K562 (cell line): ENCODE data around the gene MLLT1. TPM values are rescaled to one million over a fixed set of nuclear protein-coding genes. Genes with fewer than 3 reads are reported as not detected.

Experiments
- ATAC-seq: fragments of 200-7000 bp; cut with Tn5 transposase; 3 replicates; pipeline ENCODE4 v1.9.1; 2020; ENCODE audit warnings: moderate library complexity
- BruUV-seq: library from RNA; stranded (reverse); fragments of 400-500 nt; replicated peaks from 2 replicates; lab custom pipeline; 2021; lab: Mats Ljungman, UMichigan
- CTCF ChIA-PET: fragments of 300-600 bp; formaldehyde crosslinking; extraction: SDS; loops from one replicate; lab custom pipeline; 2021; ENCODE audit warnings: low intra/inter-chr PET ratio; lab: Yijun Ruan, JAX
- POLR2A ChIA-PET: fragments of 300-600, 350-650 bp; sonication (Branson Sonifier 250); formaldehyde crosslinking; extraction: SDS; loops from one replicate; lab custom pipeline; 2021; ENCODE audit warnings: antibody characterized with exemption, inconsistent platforms; lab: Yijun Ruan, JAX
- DNase-seq, 4 experiments: peaks; one replicate each; pipeline versions ENCODE4 v3.0.0 to v3.0.0-alpha.2; 2011 to 2018; ENCODE audit warnings: low spot score in 3 of 4, mixed read lengths in 3 of 4; ENCODE audit errors: extremely low read depth in 1 of 4
- FAIRE-seq: peaks from 2 replicates; lab custom pipeline; 2011; peaks lifted over from hg19 to GRCh38; lab: Jason Lieb, UNC
- H2AFZ ChIP-seq: 2 replicates; pipeline ENCODE4 v1.6.0; 2011; ENCODE audit warnings: low read depth, low read length, control low read depth, inconsistent platforms
- H3K27ac ChIP-seq: fragments of 200-600 bp; 3 replicates; pipeline ENCODE4 v1.8.0; 2011; ENCODE audit warnings: low read depth, mild to moderate bottlenecking, control low read depth, inconsistent platforms, low read length, moderate library complexity, mixed read lengths; ENCODE audit errors: extremely low read depth
- H3K27me3 ChIP-seq, 2 experiments: fragments of 300-600 bp in 1 of 2; 2 replicates in 1 of 2; 3 replicates in 1 of 2; pipeline versions ENCODE4 v1.6.0 to v1.8.0; 2011; ENCODE audit warnings: inconsistent platforms in 2 of 2, low read length in 2 of 2, mild to moderate bottlenecking in 1 of 2, mixed read lengths in 1 of 2, moderate library complexity in 1 of 2; ENCODE audit not compliant: control insufficient read depth in 2 of 2, insufficient read depth in 2 of 2
- H3K36me3 ChIP-seq: fragments of 300-600 bp; 3 replicates; pipeline ENCODE4 v1.8.0; 2011; ENCODE audit warnings: mild to moderate bottlenecking, low read length, inconsistent platforms; ENCODE audit not compliant: control insufficient read depth, insufficient read depth
- H3K4me1 ChIP-seq, 2 experiments: fragments of 200-600 bp in 1 of 2; replicated peaks in 1 of 2; 2 replicates in 1 of 2; 3 replicates in 1 of 2; pipeline versions ENCODE4 v1.5.1 to v1.8.0; 2011; ENCODE audit warnings: inconsistent platforms in 2 of 2, low read length in 2 of 2, mild to moderate bottlenecking in 1 of 2, mixed read lengths in 1 of 2, moderate library complexity in 1 of 2; ENCODE audit not compliant: control insufficient read depth in 2 of 2, insufficient read depth in 2 of 2
- H3K4me2 ChIP-seq: 2 replicates; pipeline ENCODE4 v1.6.1; 2011; ENCODE audit warnings: low read length, control low read depth, inconsistent platforms, mixed read lengths; ENCODE audit not compliant: insufficient read depth
- H3K4me3 ChIP-seq: fragments of 200-600 bp; sonication (generic), shearing (Covaris generic); 2 replicates; pipeline ENCODE4 v1.5.1; 2016; ENCODE audit warnings: control low read depth, inconsistent platforms
- H3K79me2 ChIP-seq: fragments of 200-600 bp; 3 replicates; pipeline ENCODE4 v1.8.0; 2011; ENCODE audit warnings: low read length, inconsistent platforms; ENCODE audit not compliant: control insufficient read depth, insufficient read depth
- H3K9ac ChIP-seq, 2 experiments: 2 replicates each; pipeline versions ENCODE4 v1.6.0 to v1.6.1; 2011; ENCODE audit warnings: low read depth in 2 of 2, low read length in 2 of 2, control low read depth in 1 of 2, inconsistent platforms in 1 of 2, mild to moderate bottlenecking in 1 of 2, mixed read lengths in 1 of 2; ENCODE audit not compliant: insufficient read depth in 1 of 2
- H3K9me1 ChIP-seq: one replicate; pipeline ENCODE4 v1.6.0; 2011; ENCODE audit warnings: inconsistent platforms, mild to moderate bottlenecking, low read length, moderate library complexity; ENCODE audit not compliant: control insufficient read depth, insufficient read depth
- H3K9me3 ChIP-seq: replicated peaks from 2 replicates; pipeline ENCODE4 v1.5.1; 2011; ENCODE audit warnings: low read depth, low read length, inconsistent platforms; ENCODE audit not compliant: control insufficient read depth, insufficient read depth
- H4K20me1 ChIP-seq: replicated peaks from 2 replicates; pipeline ENCODE4 v1.6.1; 2011; ENCODE audit warnings: low read length, inconsistent platforms, mixed read lengths; ENCODE audit not compliant: control insufficient read depth, insufficient read depth
- CHD1 ChIP-seq: fragments of 200-600 bp; sonication (generic); IDR thresholded peaks from one replicate; pipeline ENCODE4 v1.6.1; 2012; ENCODE audit warnings: mild to moderate bottlenecking, moderate library complexity, low read length, inconsistent platforms
- ETV6 ChIP-seq, 3 experiments: fragments of 150-350 bp in 1 of 3; sonication (generic) in 1 of 3; formaldehyde crosslinking in 1 of 3; IDR thresholded peaks; 2 replicates each; pipeline versions ENCODE4 v1.6.1 to v1.8.0; 2014 to 2022; ENCODE audit warnings: borderline replicate concordance in 2 of 3, low read depth in 2 of 3, antibody characterized with exemption in 1 of 3, low read length in 1 of 3, mild to moderate bottlenecking in 1 of 3, missing genetic modification reagents in 1 of 3
- IRF1 ChIP-seq: sonication (generic); formaldehyde crosslinking; IDR thresholded peaks from 2 replicates; pipeline ENCODE4 v1.8.0; 2022; ENCODE audit warnings: missing genetic modification reagents, mild to moderate bottlenecking, borderline replicate concordance
- YY1 ChIP-seq, 3 experiments: IDR thresholded peaks; 2 replicates each; pipeline ENCODE4 v1.6.1; 2011; ENCODE audit warnings: low read length in 2 of 3, mild to moderate bottlenecking in 2 of 3, moderate library complexity in 2 of 3, borderline replicate concordance in 1 of 3, control low read depth in 1 of 3, low read depth in 1 of 3; ENCODE audit not compliant: insufficient read depth in 3 of 3, insufficient replicate concordance in 2 of 3, control insufficient read depth in 1 of 3, insufficient read length in 1 of 3; ENCODE audit errors: extremely low read depth in 1 of 3
- ZSCAN32 ChIP-seq: fragments of 450-650 bp; formaldehyde crosslinking; IDR thresholded peaks from 2 replicates; pipeline ENCODE4 v1.4.0; 2020; ENCODE audit warnings: mild to moderate bottlenecking, moderate library complexity
- WGBS: fragments of 100-300 bp; shearing (Covaris generic); methylation state at CpG from one replicate; pipeline ENCODE4 v1.1.6; 2016; ENCODE audit warnings: low coverage, mixed read lengths; ENCODE audit not compliant: insufficient coverage; ENCODE audit errors: missing lambda C conversion rate; 5-methylcytosine and 5-hydroxymethylcytosine counted together
- in situ Hi-C: fragments of 300-500 bp; cut with MboI; formaldehyde crosslinking; loops from 4 replicates; pipeline ENCODE4 v1.15.0; 2018; ENCODE audit warnings: inconsistent platforms, mixed read lengths
- intact Hi-C: fragments of 100-400 bp; cut with micrococcal nuclease; formaldehyde crosslinking; loops from 2 replicates; pipeline ENCODE4 v1.14.2; 2022
- polyA plus RNA-seq, 8 experiments: library from polyadenylated mRNA; depleted of rRNA in 4 of 8; stranded (reverse) in 5 of 8; unstranded in 3 of 8; fragments of >200 nt; fragmentation: Nextera tagmentation in 2 of 8; fragmentation: Illumina TruSeq in 1 of 8; extraction: Ambion mirVana in 2 of 8; extraction: Trizol in 1 of 8; gene quantifications; 2 replicates each; pipeline versions ENCODE4 v1.2.1 to v1.2.3, GENCODE V29; 2011 to 2014; ENCODE audit warnings: inconsistent platforms in 1 of 8, missing spikeins in 1 of 8
- total RNA-seq, 7 experiments: library from RNA; depleted of rRNA in 6 of 7; stranded (reverse); fragments of >200 nt in 6 of 7; fragmentation: Illumina TruSeq in 2 of 7; extraction: Trizol in 2 of 7; gene quantifications; 2 replicates each; pipeline versions ENCODE4 v1.2.1 to v1.2.3, GENCODE V29; 2011 to 2021; ENCODE audit warnings: low replicate concordance in 1 of 7

MLLT1 gene
- total and polyA plus RNA-seq, 9 of the 15 experiments (the other 6 are each of a cell fraction or from before 2014, with no cell fraction given): 0.23 to 63.5 (median 15.4) TPM

- 53% methylated on average over 21 of the region's 22 CpGs for WGBS
- Histone ChIP-seq H3K27me3 (no peaks in the 10 kb centered on the region), H3K27ac (peak overlapping the region; percentile 63), H3K4me2 (peak overlapping the region; percentile 71), H3K79me2 (peaks cover 97% of the 10 kb centered on the region), H3K36me3 (peaks cover 58% of the 10 kb centered on the region; the same call in 2 of the 3 replicates), H3K9me3 (no peaks in the 10 kb centered on the region), H3K9ac (peak overlapping the region; percentile 33 to 91), H3K4me3 (no peak overlapping the region), H3K9me1 (peaks cover 5% of the 10 kb centered on the region), H4K20me1 (peaks cover 38% of the 10 kb centered on the region; the same call in 1 of the 2 replicates), H2AFZ (no peak overlapping the region), H3K4me1 (peaks cover 73 to 90% of the 10 kb centered on the region in 2 experiments)
- POLR2A ChIA-PET: interaction anchor here (1.0 kb wide), 1 partner anchor 88 kb away, joined by 4 read pairs; the partner anchor contains the start of gene CLPP
- CTCF ChIA-PET: no interaction called here
- DNase-seq (peak in 1 of 4 experiments; percentile 29), ATAC-seq (no peak), FAIRE-seq (no peak)
- TF ChIP-seq IRF1 (CRISPR knock-in tag) (no peak), ETV6 (IDR thresholded peaks at IDR 0.05; ENCODE audit: borderline replicate concordance in 1 of 2, low read depth in 2 of 2, low read length in 1 of 2) (no peak), ETV6 (CRISPR knock-in tag; IDR thresholded peaks at IDR 0.05; ENCODE audit: borderline replicate concordance) (no peak), CHD1 (peak; percentile 23), YY1 (IDR thresholded peaks at IDR 0.05; ENCODE audit: borderline replicate concordance in 1 of 3, control insufficient read depth in 1 of 3, extremely low read depth in 1 of 3, insufficient read depth in 3 of 3, insufficient read length in 1 of 3, insufficient replicate concordance in 2 of 3, low read depth in 1 of 3, low read length in 2 of 3) (peak in 1 of 3 experiments; percentile 5), ZSCAN32 (no peak)
- BruUV-seq: no TSS peak
- intact Hi-C loops (no loop called here), in situ Hi-C loops (no loop called here)
These were observed 6.7 kb downstream of the MLLT1 start for GRCh38 chr19:6272913-6273600.
